WTC11 (cell line): ENCODE results near the gene CD300LG.

Experiments
- ETV6 ChIP-seq: sonication (generic); formaldehyde crosslinking; IDR thresholded peaks from 2 replicates; pipeline ENCODE4 v1.8.1; 2022; ENCODE audit warnings: mild to moderate bottlenecking, missing genetic modification reagents
- MXD4 ChIP-seq: fragments of 250-450 bp; sonication (Bioruptor Pico); IDR thresholded peaks from 2 replicates; pipeline ENCODE4 v1.8.0; 2021; ENCODE audit warnings: mild to moderate bottlenecking, moderate library complexity, borderline replicate concordance
- TF ChIP-seq, protein P1 (sequence below): sonication (generic); formaldehyde crosslinking; IDR thresholded peaks from 2 replicates; pipeline ENCODE4 v1.8.1; 2022; ENCODE audit warnings: mild to moderate bottlenecking, moderate library complexity, missing genetic modification reagents
- TF ChIP-seq, protein P2 (sequence below): sonication (generic); formaldehyde crosslinking; IDR thresholded peaks from 2 replicates; pipeline ENCODE4 v1.8.1; 2023; ENCODE audit warnings: mild to moderate bottlenecking, missing genetic modification reagents
- TF ChIP-seq, protein P3 (sequence below): fragments of 200-600 bp; IDR thresholded peaks from 2 replicates; pipeline ENCODE4 v1.8.0; 2022; ENCODE audit warnings: antibody characterized with exemption
- TF ChIP-seq, protein P4 (sequence below): sonication (generic); formaldehyde crosslinking; IDR thresholded peaks from 2 replicates; pipeline ENCODE4 v1.8.0; 2022; ENCODE audit warnings: mild to moderate bottlenecking, missing genetic modification reagents

DNA sequence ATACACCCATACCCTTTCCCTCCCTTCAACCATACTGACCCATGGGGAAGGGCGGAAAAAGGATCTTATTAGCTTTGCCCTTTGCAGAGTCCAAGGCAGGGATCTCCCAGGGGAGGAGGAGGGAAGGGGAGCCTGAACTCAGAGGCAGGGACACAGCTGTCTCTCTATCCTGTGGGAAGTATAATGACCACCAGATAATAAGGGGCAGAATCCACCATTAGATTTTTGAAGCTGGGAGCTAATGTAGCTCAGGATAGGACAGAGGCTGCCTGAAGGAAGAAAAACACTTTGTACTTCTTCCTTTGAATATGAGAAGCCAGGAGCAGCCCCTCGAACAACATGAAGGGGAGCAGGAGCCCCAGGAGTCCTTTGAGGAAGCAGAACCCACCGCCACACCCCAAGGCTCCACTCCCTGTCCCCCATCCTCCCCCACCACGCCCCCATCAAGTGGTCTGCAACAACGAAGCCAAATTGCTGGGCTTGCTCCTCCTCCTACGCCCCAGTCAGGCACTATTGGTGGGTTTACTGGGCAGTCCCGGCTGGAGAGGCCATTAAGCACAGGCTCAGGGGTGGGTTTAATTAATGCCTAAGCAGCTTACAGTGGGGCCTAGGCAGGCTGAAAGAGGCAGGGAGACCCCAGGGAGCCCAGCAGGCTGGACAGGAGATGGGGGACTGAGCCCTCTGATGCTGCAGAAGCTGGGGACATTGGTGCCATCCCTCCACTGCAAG, 55.0 kb downstream of the CD300LG start:
- TF ChIP-seq MXD4 (CRISPR knock-in tag) (no peak), ETV6 (CRISPR knock-in tag) (no peak)
- TF ChIP-seq, protein P1, sequence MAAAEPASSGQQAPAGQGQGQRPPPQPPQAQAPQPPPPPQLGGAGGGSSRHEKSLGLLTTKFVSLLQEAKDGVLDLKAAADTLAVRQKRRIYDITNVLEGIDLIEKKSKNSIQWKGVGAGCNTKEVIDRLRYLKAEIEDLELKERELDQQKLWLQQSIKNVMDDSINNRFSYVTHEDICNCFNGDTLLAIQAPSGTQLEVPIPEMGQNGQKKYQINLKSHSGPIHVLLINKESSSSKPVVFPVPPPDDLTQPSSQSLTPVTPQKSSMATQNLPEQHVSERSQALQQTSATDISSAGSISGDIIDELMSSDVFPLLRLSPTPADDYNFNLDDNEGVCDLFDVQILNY, result no peak
- TF ChIP-seq, protein P2, sequence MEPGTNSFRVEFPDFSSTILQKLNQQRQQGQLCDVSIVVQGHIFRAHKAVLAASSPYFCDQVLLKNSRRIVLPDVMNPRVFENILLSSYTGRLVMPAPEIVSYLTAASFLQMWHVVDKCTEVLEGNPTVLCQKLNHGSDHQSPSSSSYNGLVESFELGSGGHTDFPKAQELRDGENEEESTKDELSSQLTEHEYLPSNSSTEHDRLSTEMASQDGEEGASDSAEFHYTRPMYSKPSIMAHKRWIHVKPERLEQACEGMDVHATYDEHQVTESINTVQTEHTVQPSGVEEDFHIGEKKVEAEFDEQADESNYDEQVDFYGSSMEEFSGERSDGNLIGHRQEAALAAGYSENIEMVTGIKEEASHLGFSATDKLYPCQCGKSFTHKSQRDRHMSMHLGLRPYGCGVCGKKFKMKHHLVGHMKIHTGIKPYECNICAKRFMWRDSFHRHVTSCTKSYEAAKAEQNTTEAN (CRISPR knock-in tag), result no peak
- TF ChIP-seq, protein P3, sequence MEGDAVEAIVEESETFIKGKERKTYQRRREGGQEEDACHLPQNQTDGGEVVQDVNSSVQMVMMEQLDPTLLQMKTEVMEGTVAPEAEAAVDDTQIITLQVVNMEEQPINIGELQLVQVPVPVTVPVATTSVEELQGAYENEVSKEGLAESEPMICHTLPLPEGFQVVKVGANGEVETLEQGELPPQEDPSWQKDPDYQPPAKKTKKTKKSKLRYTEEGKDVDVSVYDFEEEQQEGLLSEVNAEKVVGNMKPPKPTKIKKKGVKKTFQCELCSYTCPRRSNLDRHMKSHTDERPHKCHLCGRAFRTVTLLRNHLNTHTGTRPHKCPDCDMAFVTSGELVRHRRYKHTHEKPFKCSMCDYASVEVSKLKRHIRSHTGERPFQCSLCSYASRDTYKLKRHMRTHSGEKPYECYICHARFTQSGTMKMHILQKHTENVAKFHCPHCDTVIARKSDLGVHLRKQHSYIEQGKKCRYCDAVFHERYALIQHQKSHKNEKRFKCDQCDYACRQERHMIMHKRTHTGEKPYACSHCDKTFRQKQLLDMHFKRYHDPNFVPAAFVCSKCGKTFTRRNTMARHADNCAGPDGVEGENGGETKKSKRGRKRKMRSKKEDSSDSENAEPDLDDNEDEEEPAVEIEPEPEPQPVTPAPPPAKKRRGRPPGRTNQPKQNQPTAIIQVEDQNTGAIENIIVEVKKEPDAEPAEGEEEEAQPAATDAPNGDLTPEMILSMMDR, result no peak
- TF ChIP-seq, protein P4, sequence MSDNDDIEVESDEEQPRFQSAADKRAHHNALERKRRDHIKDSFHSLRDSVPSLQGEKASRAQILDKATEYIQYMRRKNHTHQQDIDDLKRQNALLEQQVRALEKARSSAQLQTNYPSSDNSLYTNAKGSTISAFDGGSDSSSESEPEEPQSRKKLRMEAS (CRISPR knock-in tag), result no peak
